Stimulated activated CD4-positive, alpha-beta T cell treated with anti-CD3 and anti-CD28 coated beads, Interleukin-12 subunit alpha, Interleukin-12 subunit beta, amount 100 ng/mL, for 48 hours (primary cell): ENCODE data around the gene MMADHC.

Experiments
- DNase-seq, 3 donors: peaks; one replicate each; pipeline ENCODE4 v3.0.0-alpha.2; 2020; ENCODE audit warnings: low read depth in 2 of 3, low spot score in 1 of 3

The MMADHC gene

GRCh38 chr2:149559341-149560068 lies 28.1 kb downstream of the MMADHC start:
- DNase-seq, result no peak

DNA sequence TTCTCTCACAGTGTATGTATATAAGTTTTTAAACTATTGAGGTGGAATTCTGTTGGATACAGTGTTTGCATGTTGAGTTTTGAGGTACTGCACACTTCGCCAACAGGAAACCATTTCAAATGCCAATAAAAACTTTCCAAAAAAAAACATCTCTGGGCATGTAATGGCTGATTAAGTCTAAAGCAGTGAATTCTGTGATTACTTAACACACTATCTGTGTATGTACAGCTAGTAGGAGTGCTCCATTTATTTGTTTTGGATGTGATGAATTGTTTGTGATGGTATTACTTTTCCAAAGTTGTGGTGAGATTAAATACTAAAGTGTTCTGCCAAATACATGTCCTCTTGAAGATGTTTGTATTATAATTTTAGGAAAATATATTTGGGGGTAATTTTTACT lies 31.1 kb downstream of the MMADHC start:
- DNase-seq, result no peak

GRCh38 chr2:149552830-149553229 lies 34.7 kb downstream of the MMADHC start:
- DNase-seq, result no peak

DNA sequence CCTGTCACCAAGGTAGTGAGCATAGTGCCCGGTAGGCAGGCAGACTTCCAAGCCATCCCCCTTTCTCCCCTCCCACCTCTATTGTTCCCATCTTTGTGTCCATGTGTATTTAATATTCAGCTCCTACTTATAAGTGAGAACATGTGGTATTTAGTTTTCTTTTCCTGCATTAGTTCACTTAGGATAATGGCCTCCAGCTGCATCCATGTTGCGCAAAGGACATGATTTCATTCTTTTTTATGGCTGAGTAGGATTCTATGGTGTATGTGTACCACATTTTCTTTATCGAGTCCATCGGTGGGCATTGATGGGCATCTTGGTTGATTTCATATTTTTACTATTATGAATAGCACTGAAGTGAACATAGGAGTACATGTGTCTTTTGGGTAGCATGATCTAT lies 35.3 kb downstream of the MMADHC start:
- no peak for DNase-seq

GRCh38 chr2:149544692-149545091 lies 42.9 kb downstream of the MMADHC start:
- no peak for DNase-seq

- no peak for DNase-seq
These were observed 43.7 kb downstream of the MMADHC start for GRCh38 chr2:149543845-149544244.

DNA sequence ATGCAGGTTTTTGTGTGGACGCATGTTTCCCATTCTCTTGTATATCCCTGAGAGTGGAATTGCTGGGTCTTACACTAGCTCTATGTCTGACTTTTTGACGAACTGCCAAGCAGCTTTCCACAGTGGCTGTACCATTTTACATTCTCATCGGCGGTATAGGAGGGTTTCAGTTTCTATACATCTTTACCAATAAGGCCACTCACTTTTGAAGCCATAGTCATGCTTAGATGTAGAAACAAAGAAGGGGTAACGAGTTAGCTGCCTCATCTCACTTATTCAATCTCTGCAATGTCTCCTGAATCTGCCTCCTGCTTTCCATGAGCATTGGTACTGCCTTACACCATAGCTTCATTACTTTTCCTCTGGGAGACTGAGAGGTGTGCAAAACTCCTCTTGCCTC lies 47.4 kb downstream of the MMADHC start:
- no peak for DNase-seq

DNA sequence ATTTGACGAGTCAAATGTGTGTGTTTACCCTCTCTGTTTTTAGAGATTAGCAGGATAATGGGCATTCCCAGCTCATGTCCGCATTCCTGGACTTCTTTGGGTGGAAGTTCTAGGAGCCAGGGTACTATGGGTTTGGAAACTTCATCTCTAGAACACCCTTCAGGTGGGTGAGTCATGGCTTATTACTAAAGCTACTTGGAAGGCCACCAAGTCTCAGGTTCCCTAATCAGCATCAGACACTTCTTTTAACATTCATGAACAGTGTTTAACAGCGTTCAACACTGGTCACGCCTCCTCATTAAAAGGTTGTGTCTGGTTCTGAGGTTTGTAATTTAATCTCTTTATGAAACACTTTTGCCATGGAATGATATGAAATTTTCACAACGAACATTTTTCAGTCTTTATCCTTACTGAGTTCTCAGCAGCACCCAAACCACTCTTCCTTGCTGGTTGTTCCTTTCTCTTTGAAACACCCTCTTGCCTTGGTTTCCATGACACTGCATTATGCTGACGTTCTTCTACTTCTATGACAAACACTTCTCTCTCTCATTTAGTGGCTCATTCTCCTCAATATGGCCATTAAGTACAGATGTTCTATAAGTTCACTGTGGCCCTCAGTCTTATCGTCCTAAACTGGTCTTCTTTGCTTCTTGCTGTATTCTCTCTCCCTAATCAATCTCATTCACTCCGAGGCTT lies 49.3 kb downstream of the MMADHC start:
- no peak for DNase-seq

DNA sequence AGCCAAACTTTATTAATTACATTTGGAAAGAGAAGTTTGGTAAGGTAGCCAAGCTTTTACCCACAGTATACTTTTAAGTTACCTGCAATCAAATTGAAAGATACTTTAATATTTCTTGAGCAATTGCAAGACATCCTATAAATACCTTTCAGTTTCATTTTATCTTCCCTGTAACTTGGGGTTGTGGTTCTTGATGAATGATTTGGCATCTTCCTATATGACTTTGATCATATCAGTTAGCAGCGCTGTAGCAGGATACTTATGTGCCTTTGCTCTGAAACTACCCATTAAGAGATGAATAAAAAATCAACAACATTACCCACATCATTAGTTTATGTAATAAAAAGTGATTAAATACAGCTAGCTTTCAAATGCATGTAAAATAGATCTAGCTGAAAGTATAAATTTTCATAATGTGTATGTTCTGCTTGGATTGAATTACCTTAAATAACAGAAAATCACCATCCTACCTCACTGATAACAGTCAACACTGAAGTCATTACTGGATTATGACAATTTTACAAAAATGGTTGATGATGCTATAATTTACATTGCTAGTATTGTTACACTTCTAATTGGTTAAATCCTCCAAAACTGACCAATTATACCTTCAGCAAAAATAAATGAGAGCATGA lies 50.4 kb downstream of the MMADHC start:
- no peak for DNase-seq

- DNase-seq, result no peak
These were observed 50.9 kb downstream of the MMADHC start for GRCh38 chr2:149536649-149537048.

- DNase-seq, result no peak
These were observed 52.9 kb downstream of the MMADHC start for GRCh38 chr2:149534674-149535073.

GRCh38 chr2:149528983-149529382 lies 58.6 kb downstream of the MMADHC start:
- no peak for DNase-seq

DNA sequence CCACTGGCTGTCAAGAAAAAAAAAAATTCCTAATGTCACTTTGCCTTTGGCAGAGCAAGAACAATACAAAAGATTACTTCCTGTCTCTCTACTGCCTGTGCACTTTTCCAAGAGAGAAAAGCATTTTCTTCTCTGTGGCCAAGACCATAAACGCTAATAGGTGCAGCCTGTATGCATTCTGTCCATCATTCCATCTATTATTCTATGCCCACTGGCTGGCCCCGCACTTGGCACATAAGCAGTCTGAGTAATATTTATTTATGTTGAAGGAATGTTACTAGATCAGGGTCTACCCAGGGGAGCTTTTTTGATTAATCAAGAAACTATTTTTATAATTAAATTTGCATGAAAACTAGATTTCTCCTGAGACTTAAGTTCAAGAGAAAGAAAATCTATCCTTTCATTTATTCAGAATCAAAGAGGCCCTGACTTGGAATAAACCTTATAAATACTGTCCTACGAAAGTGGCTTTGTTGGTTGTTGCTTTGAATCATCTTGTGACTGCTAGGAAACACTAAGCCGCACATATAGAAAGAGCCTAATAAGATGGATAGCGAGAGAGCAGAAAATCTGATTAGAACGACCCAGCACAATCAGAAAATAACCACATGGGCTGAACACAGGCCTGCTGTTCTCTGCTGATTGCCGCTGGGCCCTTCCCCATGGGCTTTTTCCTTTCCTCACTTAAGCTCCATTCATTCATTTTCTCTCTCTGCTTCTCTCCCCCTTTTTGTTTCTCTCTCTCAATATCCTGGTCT lies 59.4 kb downstream of the MMADHC start:
- no peak for DNase-seq

DNA sequence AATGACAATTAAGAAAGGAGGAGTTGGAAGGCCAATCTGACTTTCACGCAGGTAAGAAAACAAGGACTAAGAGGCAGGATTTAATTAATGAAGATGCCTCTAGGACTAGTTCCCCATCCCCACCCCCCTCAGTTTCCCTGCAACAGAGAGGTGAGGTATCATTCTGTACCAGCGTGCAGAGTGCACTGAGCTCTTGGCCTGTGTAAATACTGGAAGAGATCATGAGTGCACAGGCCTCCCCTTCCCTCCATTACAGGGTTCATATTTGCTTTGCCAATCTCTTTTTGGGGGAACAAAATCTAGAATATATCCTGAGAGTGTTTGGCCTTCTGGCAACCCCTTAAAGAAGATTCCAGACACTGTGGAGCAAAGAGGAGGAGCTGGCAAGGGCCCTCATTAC lies 60.9 kb downstream of the MMADHC start:
- no peak for DNase-seq

GRCh38 chr2:149525323-149525722 lies 62.3 kb downstream of the MMADHC start:
- no peak for DNase-seq
